ENCODE data around the gene KRT78.

GRCh38 chr12:52806169-52806811 is 42.5 kb downstream of the KRT78 start:
- TF ChIP-seq ELF4 (IDR thresholded peaks at IDR 0.05) (no peak), FOXK2 (IDR thresholded peaks at IDR 0.05) (no peak), ZNF384 (IDR thresholded peaks at IDR 0.05) (no peak), BHLHE40 (IDR thresholded peaks at IDR 0.05; ENCODE audit: borderline replicate concordance) (no peak), FOXA1 (IDR thresholded peaks at IDR 0.05) (no peak), TARDBP (IDR thresholded peaks at IDR 0.05) (no peak), LEF1 (IDR thresholded peaks at IDR 0.05; ENCODE audit: borderline replicate concordance) (no peak), FOXM1 (IDR thresholded peaks at IDR 0.05; ENCODE audit: borderline replicate concordance) (no peak), NFRKB (IDR thresholded peaks at IDR 0.05) (no peak), SP1 (IDR thresholded peaks at IDR 0.05) (no peak), HDGF (IDR thresholded peaks at IDR 0.05; ENCODE audit: borderline replicate concordance) (no peak), CTBP1 (IDR thresholded peaks at IDR 0.05; ENCODE audit: borderline replicate concordance) (no peak), SUZ12 (IDR thresholded peaks at IDR 0.05) (no peak)
